Keratinocyte (primary cell): Measurements from ENCODE around the gene ZKSCAN1.

Experiments used
- EZH2 ChIP-seq: IDR thresholded peaks from one replicate; pipeline ENCODE4 v1.6.1; 2012; ENCODE audit warnings: inconsistent platforms, mild to moderate bottlenecking, low read length, moderate library complexity
- TF ChIP-seq, protein P1 (sequence below), 3 experiments: IDR thresholded peaks in 1 of 3; conservative IDR thresholded peaks in 1 of 3; optimal IDR thresholded peaks in 1 of 3; 2 replicates in 2 of 3; 3 replicates in 1 of 3; pipeline versions ENCODE3 to v1.5.1; 2011; ENCODE audit warnings: low read length in 3 of 3, mild to moderate bottlenecking in 3 of 3, moderate library complexity in 2 of 3, control low read depth in 1 of 3, inconsistent platforms in 1 of 3; ENCODE audit not compliant: insufficient read depth in 2 of 3; ENCODE audit errors: extremely low read depth in 1 of 3

DNA sequence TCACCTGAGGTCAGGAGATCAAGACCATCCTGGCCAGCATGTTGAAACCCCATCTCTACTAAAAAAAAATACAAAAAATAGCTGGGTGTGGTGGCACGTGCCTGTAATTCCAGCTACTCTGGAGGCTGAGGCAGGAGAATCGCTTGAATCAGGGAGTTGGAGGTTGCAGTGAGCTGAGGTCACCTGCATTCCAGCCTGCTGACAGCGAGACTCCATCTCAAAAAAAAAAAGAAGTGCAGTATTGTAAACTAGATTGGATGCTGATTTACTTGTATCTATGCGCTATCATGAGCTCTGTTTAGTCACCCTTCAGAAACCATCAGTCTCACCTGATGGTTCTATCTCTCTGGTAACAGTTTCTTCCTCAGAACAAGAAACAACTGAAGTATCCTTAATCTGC is 48.0 kb downstream of the ZKSCAN1 start:
- TF ChIP-seq, protein P1, sequence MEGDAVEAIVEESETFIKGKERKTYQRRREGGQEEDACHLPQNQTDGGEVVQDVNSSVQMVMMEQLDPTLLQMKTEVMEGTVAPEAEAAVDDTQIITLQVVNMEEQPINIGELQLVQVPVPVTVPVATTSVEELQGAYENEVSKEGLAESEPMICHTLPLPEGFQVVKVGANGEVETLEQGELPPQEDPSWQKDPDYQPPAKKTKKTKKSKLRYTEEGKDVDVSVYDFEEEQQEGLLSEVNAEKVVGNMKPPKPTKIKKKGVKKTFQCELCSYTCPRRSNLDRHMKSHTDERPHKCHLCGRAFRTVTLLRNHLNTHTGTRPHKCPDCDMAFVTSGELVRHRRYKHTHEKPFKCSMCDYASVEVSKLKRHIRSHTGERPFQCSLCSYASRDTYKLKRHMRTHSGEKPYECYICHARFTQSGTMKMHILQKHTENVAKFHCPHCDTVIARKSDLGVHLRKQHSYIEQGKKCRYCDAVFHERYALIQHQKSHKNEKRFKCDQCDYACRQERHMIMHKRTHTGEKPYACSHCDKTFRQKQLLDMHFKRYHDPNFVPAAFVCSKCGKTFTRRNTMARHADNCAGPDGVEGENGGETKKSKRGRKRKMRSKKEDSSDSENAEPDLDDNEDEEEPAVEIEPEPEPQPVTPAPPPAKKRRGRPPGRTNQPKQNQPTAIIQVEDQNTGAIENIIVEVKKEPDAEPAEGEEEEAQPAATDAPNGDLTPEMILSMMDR (optimal IDR thresholded peaks at IDR 0.05 in 1 of 3, IDR thresholded peaks at IDR 0.05 in 1 of 3, conservative IDR thresholded peaks at IDR 0.05 in 1 of 3; ENCODE audit: extremely low read depth in 1 of 3, insufficient read depth in 2 of 3, low read length in 3 of 3): no peak
- TF ChIP-seq EZH2: no peak
